Right ventricle myocardium inferior (tissue), 1 donor: Measurements from ENCODE around the gene EXOSC3. TPM values are rescaled to one million over a fixed set of nuclear protein-coding genes. Genes with fewer than 3 reads are reported as not detected.
A peak's percentile ranks its signal among the peaks of the same experiment; 100 is the strongest.
"Not testable (repeated sequence)": the region's sequence is repeated elsewhere in the genome, so short reads cannot be mapped to it uniquely, and the experiment has no call there.

Experiments
- ATAC-seq: fragments of 200-7000 bp; cut with Tn5 transposase; one replicate; pipeline ENCODE4 v1.9.1; 2020; ENCODE audit warnings: mild to moderate bottlenecking, moderate library complexity
- DNase-seq: peaks from one replicate; pipeline ENCODE4 v3.0.0; 2021; ENCODE audit errors: missing footprints
- intact Hi-C: fragments of 100-400 bp; cut with DNase I; formaldehyde crosslinking; loops from one replicate; pipeline ENCODE4 v1.11.0; 2022
- long read RNA-seq: library from polyadenylated mRNA; unstranded; transcript quantifications from one replicate; pipeline ENCODE4 v2.0.0, GENCODE V29; 2021
- total RNA-seq: library from RNA; stranded (reverse); fragmentation: NEBNext Ultra II Directional; extraction: Animal tissue kit (Norgen Biotek cat#: 25700); gene quantifications from one replicate; pipeline ENCODE4 v1.2.1, GENCODE V29; 2021
- donor health status: DM: no; HTN: yes; CAD: no; lungs with severe emphysema.

EXOSC3 gene
- total RNA-seq, result 17.0 TPM
- long read RNA-seq, partial matches to known transcripts, result 0 of 1 reads
- long read RNA-seq, other reads (novel, unspliced or antisense), result 0 of 1 reads

DNA sequence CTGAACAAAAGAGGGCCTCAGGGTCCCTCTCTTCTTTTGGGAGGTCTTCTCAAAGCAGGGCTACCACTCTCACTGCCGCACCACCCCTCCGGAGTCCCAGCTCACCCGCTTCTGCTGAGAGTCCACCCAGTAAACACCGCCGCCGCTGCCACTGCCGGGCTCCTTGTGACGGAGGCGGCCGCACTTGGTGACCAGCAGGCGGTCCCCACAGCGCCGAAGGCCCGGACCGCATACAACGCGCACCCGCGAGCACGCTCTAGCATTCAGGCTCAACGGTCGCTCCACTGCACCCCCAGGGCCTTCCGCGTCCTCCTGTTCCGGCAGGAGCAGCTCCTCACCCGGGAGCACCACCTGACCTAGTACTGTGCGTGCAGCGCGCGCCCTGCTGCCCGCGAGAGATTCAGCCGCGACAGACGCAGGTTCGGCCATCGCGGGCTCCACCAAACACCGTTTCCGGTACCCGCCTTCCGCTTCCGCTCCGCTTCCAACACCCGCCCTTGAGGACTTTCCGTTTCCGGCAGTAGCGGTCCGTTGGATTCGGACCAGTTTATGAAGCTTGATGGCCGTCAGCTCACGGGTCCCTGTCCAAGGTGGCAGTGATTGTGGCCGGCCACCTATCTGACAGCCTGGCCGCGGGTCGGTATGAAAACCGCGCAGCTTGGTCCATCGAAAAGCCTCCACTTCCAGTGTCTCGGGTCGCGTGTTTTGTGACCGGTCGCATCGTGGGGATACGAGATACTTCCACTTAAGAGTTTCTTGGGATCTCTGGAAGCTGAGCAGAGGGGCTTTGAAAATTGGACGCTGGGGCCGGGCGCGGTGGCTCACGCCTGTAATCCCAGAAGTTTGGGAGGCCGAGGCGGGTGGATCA is at the start of gene EXOSC3:
Gene EXOSC3, minus strand, starts transcription at position 449 of the 868 bp plus-strand sequence. Its CDS starts 20 bp downstream, at position 429.
- intact Hi-C loops, result loop anchor here (2.0 to 10.0 kb wide), 4 partner anchors 16 to 610 kb away; partner anchors contain the start of genes ALDH1B1, DCAF10, FBXO10 and TOMM5
- ATAC-seq, result peak; percentile 96
- peak; percentile 95 for DNase-seq

- intact Hi-C loops, result loop anchor here (5.0 kb wide), 1 partner anchor 50 kb away; no protein-coding TSS in a partner anchor
- DNase-seq, result no peak
- no peak for ATAC-seq
These were observed 42.8 kb upstream of the EXOSC3 start for GRCh38 chr9:37827483-37828165.

DNA sequence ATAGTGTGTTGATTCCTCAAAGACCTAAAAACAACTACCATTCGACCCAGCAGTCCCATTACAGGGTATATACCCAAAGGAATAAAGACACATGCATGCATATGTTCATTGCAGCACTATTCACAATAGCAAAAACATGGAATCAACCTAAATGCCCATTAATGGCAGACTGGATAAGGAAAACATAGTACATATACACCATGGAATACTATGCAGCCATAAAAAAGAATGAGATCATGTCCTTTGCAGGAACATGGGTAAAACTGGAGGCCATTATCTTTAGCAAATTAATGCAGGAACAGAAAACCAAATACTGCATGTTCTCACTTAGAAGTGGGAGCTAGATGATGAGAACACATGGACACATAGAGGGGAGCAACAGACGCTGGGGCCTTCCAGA is 40.3 kb upstream of the EXOSC3 start:
- intact Hi-C loops, result loop anchor here (5.0 kb wide), 1 partner anchor 52 kb away; no protein-coding TSS in a partner anchor
- ATAC-seq, DNase-seq: not testable (repeated sequence)

DNA sequence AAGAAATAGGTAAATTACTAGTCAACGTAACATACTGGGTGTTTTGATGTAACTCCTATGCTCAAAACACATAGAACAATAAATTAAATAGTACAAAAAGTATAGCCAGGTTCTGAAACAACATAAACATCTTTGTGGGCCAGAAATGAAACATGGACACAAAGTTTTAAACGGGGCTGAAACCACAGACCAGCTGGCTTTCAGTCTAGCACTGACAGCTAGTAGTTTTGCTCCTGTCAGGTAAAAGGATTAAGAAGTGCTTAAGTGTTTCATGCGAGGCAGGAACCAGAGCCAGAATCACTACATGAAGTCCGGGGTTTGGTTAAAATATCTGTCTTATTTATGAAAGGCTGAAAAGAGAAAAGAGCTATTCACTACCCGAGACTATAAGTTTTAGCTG is 35.3 kb upstream of the EXOSC3 start:
- DNase-seq (no peak), ATAC-seq (no peak)
- intact Hi-C loops, result no loop called here

GRCh38 chr9:37818849-37819248 is 34.0 kb upstream of the EXOSC3 start:
- ATAC-seq, result no peak
- DNase-seq, result no peak
- intact Hi-C loops, result no loop called here

DNA sequence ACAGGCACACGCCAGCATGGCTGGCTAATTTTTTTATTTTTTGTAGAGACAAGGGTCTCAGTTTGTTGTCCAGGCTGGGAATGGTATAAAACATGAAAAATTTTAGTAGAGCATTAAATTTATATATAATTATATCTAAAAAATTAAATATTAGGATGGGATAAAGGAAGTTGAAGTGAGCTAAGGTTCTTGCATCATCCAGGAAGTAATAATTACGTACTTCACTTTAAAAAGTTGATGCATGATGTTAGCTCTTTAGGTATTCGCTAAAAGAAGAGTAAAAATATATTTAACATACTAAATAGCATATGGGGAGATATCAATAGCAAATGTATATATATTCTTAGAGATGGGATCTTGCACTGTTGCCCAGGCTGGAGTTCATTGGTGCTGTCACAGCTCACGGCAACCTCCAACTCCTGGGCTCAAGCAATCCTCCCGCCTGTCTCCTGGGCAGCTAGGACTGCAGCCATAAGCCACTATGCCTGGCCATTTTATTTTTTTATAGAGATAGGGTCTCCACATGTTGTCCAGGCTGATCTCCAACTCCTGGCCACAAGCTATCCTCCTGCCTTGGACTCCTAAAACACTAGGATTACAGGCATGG is 28.0 kb upstream of the EXOSC3 start:
- intact Hi-C loops, result no loop called here
- no peak for ATAC-seq
- no peak for DNase-seq

- DNase-seq (no peak), ATAC-seq (no peak)
- intact Hi-C loops, result no loop called here
These were observed 27.1 kb upstream of the EXOSC3 start for GRCh38 chr9:37811906-37812476.

DNA sequence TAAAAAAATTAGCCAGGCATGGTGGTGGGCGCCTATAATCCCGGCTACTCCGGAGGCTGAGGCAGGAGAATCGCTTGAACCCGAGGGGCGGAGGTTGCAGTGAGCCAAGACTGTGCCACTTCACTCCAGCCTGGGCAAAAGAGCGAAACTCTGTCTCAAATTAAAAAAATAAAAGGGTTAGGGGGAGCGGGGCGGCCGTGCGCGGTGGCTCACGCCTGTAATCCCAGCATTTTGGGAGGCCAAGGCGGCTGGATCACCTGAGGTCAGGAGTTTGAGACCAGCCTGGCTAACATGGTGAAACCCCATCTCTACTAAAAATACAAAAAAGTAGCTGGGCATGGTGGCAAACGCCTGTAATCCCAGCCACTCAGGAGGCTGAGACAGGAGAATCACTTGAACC is 24.8 kb upstream of the EXOSC3 start:
- not testable (repeated sequence) for DNase-seq, ATAC-seq
- intact Hi-C loops, result loop anchor here (10.0 kb wide), 2 partner anchors 95 to 275 kb away; partner anchors contain the start of gene SLC25A51

GRCh38 chr9:37806271-37806670 is 21.4 kb upstream of the EXOSC3 start:
- intact Hi-C loops, result loop anchor here (10.0 kb wide), 2 partner anchors 99 to 279 kb away; partner anchors contain the start of gene SLC25A51
- ATAC-seq, result no peak
- no peak for DNase-seq

- DNase-seq, result no peak
- ATAC-seq, result no peak
- intact Hi-C loops, result loop anchor here (2.0 to 10.0 kb wide), 3 partner anchors 17 to 283 kb away; partner anchors contain the start of genes EXOSC3 and SLC25A51
These were observed 17.3 kb upstream of the EXOSC3 start for GRCh38 chr9:37801959-37802711.

- intact Hi-C loops, result loop anchor here (2.0 to 10.0 kb wide), 3 partner anchors 17 to 283 kb away; partner anchors contain the start of genes EXOSC3 and SLC25A51
- DNase-seq, result no peak
- ATAC-seq, result peak; percentile 35
These were observed 16.5 kb upstream of the EXOSC3 start for GRCh38 chr9:37801287-37801850.

DNA sequence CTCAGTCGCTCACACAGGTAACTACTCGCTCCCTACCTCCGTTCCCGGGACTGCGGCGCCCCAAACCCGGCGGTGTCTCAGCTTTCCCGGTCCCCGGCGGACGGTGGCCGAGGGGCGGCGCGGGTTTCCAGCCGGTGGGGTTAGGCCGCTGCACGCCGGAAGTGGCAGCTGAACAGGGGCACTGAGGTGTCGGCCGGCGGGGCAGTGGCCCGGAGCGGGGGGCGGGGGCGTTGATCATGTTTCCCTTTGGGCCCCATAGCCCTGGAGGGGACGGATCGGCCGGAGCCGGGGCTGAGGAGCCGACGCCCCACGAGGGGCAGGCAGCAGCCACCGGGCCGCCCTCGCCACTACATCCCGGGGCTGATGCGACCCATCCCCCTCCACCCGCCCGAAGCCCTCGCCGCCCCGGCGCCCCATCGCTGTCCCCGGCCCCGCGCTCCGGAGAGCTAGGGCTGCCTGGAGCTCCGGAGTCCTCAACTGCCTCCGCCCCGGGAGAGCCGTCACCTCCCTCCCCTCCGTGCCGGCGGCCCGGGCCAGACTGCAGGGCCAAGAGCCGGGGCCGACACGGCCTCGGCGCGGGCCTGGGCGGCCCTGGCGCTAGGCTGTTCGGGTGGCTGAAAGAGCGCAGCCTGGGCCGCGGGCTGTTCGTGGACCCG is 15.9 kb upstream of the EXOSC3 start, which contains the start of gene DCAF10:
Gene DCAF10, plus strand, starts transcription at position 167 of the 656 bp plus-strand sequence. Its CDS starts 70 bp downstream, at position 237.
- peak; percentile 97 for ATAC-seq

GRCh38 chr9:37798677-37799076 is 13.8 kb upstream of the EXOSC3 start:
- DNase-seq (no peak), ATAC-seq (no peak)
- intact Hi-C loops, result no loop called here

More for the DNA sequence above, 15.9 kb upstream of the EXOSC3 start, which contains the start of gene DCAF10:
- intact Hi-C loops, result loop anchor here (2.0 to 10.0 kb wide), 3 partner anchors 16 to 284 kb away; partner anchors contain the start of genes EXOSC3 and SLC25A51
- DNase-seq, result peak; percentile 94

DNA sequence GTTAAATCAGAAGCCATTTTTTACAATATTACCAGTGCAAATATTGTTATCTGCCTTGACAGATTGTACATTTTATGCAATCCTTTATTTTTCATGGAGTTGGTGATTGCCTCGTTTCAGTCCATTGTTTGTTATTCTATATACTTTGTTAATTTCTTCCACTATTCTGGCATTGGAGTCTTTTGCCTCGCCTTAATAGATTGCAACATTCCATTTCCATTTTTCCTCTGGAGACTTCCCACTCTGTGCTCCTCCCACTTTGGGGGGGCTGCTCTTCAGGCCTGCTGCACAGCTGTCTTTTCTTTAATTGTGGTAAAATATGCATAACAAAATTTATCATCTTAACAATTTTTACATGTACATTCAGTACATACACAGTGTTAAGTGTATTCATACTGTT is 11.4 kb upstream of the EXOSC3 start:
- ATAC-seq, result no peak
- no peak for DNase-seq
- intact Hi-C loops, result no loop called here

GRCh38 chr9:37792122-37792521 is 7.3 kb upstream of the EXOSC3 start:
- DNase-seq (no peak), ATAC-seq (no peak)
- intact Hi-C loops, result no loop called here

DNA sequence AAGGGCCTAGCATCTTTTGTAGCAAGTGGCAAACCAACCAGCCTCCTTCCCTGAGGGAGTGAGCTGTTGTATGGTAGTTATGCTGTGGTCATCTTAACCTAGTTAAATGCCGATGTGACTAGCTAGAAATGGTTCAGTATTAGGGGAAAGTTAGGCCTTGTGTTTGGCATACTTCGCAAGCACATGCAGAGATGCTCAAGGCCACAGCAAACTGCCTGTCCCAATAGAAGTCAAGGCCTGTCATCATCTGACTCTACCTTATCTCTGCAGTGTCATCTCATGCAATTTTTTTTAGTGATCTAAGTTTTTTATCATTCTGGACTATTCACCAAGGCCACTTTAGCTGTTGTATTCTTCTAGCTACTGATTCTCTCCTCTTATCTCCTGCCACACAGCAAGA is 5.2 kb upstream of the EXOSC3 start:
- ATAC-seq (no peak), DNase-seq (no peak)
- intact Hi-C loops, result no loop called here

DNA sequence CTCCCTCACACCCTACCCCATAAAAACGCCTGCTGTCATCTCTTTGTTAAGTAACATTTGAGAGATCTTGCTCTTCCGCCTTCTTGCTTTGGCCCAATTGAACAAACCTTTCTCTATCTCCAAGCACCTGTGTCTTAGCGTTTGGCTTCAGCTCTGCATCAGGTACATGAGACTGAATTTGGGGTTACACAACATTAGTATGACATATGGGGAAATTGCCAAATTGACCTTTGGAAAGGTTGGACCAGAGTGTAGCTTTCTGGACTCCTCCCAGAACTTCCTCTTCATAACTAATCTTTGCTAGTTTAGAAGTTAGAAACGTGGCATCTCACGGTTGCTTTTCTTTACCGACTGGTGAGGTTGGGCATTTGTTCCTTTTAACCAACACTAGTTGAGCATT is 3.5 kb upstream of the EXOSC3 start:
- no peak for ATAC-seq
- no peak for DNase-seq
- intact Hi-C loops, result loop anchor here (5.0 to 10.0 kb wide), 2 partner anchors 211 to 606 kb away; partner anchors contain the start of genes ALDH1B1 and FBXO10
